Tibial nerve (tissue), 3 donors: ENCODE results near the gene VPS4B.

Experiments
- POLR2A ChIP-seq, 2 donors: fragments of 450-650 bp; IDR thresholded peaks; one replicate each; pipeline ENCODE4 v1.6.1; 2017; ENCODE audit warnings: antibody characterized with exemption in 2 of 2, mild to moderate bottlenecking in 2 of 2, moderate library complexity in 2 of 2
- TF ChIP-seq, protein P1 (sequence below), 5 experiments: fragments of 200-600 bp in 3 of 5; fragments of 450-650 bp in 2 of 5; sonication (generic) in 3 of 5; IDR thresholded peaks; one replicate each; pipeline ENCODE4 v1.5.1; 2016 to 2019; ENCODE audit warnings: antibody characterized with exemption in 5 of 5, mild to moderate bottlenecking in 3 of 5, moderate library complexity in 2 of 5

DNA sequence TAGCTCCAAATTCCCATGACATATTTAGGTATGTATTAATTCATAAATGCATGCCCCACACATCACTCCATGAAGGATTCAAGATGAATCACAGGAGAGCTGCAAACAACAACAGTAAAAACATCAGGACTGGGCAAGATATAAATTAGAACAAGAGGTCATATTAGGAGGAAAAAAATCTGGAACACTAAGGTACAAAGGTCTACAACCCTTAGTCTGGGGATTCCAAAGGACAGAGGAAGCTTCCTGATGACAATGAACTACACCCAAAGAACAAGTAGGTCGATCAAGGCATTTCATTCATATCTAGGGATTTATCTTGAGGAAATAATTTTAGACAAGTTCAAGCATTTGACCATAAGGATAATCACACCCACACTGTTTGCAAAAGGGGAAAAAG is 14.5 kb downstream of the VPS4B start:
- TF ChIP-seq, protein P1, sequence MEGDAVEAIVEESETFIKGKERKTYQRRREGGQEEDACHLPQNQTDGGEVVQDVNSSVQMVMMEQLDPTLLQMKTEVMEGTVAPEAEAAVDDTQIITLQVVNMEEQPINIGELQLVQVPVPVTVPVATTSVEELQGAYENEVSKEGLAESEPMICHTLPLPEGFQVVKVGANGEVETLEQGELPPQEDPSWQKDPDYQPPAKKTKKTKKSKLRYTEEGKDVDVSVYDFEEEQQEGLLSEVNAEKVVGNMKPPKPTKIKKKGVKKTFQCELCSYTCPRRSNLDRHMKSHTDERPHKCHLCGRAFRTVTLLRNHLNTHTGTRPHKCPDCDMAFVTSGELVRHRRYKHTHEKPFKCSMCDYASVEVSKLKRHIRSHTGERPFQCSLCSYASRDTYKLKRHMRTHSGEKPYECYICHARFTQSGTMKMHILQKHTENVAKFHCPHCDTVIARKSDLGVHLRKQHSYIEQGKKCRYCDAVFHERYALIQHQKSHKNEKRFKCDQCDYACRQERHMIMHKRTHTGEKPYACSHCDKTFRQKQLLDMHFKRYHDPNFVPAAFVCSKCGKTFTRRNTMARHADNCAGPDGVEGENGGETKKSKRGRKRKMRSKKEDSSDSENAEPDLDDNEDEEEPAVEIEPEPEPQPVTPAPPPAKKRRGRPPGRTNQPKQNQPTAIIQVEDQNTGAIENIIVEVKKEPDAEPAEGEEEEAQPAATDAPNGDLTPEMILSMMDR (IDR thresholded peaks at IDR 0.05), result no peak
- TF ChIP-seq POLR2A (IDR thresholded peaks at IDR 0.05), result no peak
